ENCODE data around the gene MXD1. TPM values are rescaled to one million over a fixed set of nuclear protein-coding genes. Genes with fewer than 3 reads are reported as not detected.

MXD1 gene
- polyA plus RNA-seq, 3 donors = 83.1 to 247 (median 112) TPM

- WGBS (ENCODE audit: insufficient coverage) = 0% methylated on average over 1 of the region's 3 CpGs
- Mint-ChIP-seq H3K4me3 (peak overlapping the region in 1 of 2 donors; percentile 42), H3K27ac (peak overlapping the region; percentile 77 to 92 (median 86)), H3K36me3 (peaks cover 70 to 89% of the 10 kb centered on the region in 2 donors), H3K27me3 (ENCODE audit: low read depth in 3 of 3) (no peaks in the 10 kb centered on the region), H3K4me1 (peaks cover 76% of the 10 kb centered on the region), H3K9me3 (peaks cover 0 to 4% (median 1%) of the 10 kb centered on the region in 7 donors)
- Histone ChIP-seq H3K79me2 (ENCODE audit: insufficient read depth, low read length) (peaks cover 99% of the 10 kb centered on the region), H3K4me3 (replicated peaks in 1 of 3; ENCODE audit: low read depth in 2 of 3, low read length in 3 of 3) (peak overlapping the region in 1 of 3 experiments; percentile 50), H3K27ac (ENCODE audit: low read depth in 1 of 2, low read length in 2 of 2) (peak overlapping the region; percentile 33 to 82), H3K9me3 (replicated peaks in 1 of 2; ENCODE audit: control insufficient read depth in 1 of 2, insufficient read depth in 1 of 2, low read length in 2 of 2) (no peaks in the 10 kb centered on the region), H4K20me1 (ENCODE audit: insufficient read depth, low read length) (peaks cover 23% of the 10 kb centered on the region), H3K4me1 (ENCODE audit: control insufficient read depth in 1 of 2, insufficient read depth in 2 of 2, low read length in 2 of 2) (peaks cover 36 to 76% of the 10 kb centered on the region in 2 donors), H3K27me3 (ENCODE audit: control insufficient read depth in 2 of 2, insufficient read depth in 2 of 2, low read length in 2 of 2) (no peaks in the 10 kb centered on the region), H3K4me2 (replicated peaks; ENCODE audit: extremely low read depth, low read length, poor library complexity, severe bottlenecking) (peak overlapping the region; percentile 45), H2AFZ (ENCODE audit: insufficient read depth, low read depth, low read length, poor library complexity, severe bottlenecking) (no peak overlapping the region), H3K9ac (ENCODE audit: insufficient read depth, low read length, poor library complexity, severe bottlenecking) (no peak overlapping the region), H3K36me3 (replicated peaks in 1 of 2; ENCODE audit: control insufficient read depth in 1 of 2, insufficient read depth in 2 of 2, low read length in 2 of 2) (peaks cover 26 to 86% of the 10 kb centered on the region in 2 donors)
- intact Hi-C loops (cut with micrococcal nuclease) = loop anchor here in 1 of 2 donors (10.0 kb wide), 1 partner anchor 48 kb away; no protein-coding TSS in a partner anchor
- peak; percentile 81 to 90 (median 89) for DNase-seq
- TF ChIP-seq CTCF (IDR thresholded peaks at IDR 0.05) = no peak
These were observed 12.1 kb downstream of the MXD1 start for GRCh38 chr2:69926849-69927515.

GRCh38 chr2:69931832-69932595 is 17.1 kb downstream of the MXD1 start:
- intact Hi-C loops (cut with micrococcal nuclease) = loop anchor here in 1 of 2 donors (2.0 kb wide), 1 partner anchor 15 kb away; no protein-coding TSS in a partner anchor
- peak overlapping the region; percentile 77 to 94 (median 92) for H3K27ac Mint-ChIP-seq
- peaks cover 85% of the 10 kb centered on the region for H3K4me1 Mint-ChIP-seq
- peaks cover 0 to 2% (median under 1%) of the 10 kb centered on the region in 7 donors for H3K9me3 Mint-ChIP-seq
- H3K36me3 Mint-ChIP-seq = peaks cover 71 to 72% of the 10 kb centered on the region in 2 donors
- Histone ChIP-seq H2AFZ (ENCODE audit: insufficient read depth, low read depth, low read length, poor library complexity, severe bottlenecking) (no peak overlapping the region), H4K20me1 (ENCODE audit: insufficient read depth, low read length) (peaks cover 57% of the 10 kb centered on the region), H3K9ac (ENCODE audit: insufficient read depth, low read length, poor library complexity, severe bottlenecking) (no peak overlapping the region), H3K27me3 (ENCODE audit: control insufficient read depth in 2 of 2, insufficient read depth in 2 of 2, low read length in 2 of 2) (no peaks in the 10 kb centered on the region), H3K79me2 (ENCODE audit: insufficient read depth, low read length) (peaks cover 91% of the 10 kb centered on the region), H3K9me3 (replicated peaks in 1 of 2; ENCODE audit: control insufficient read depth in 1 of 2, insufficient read depth in 1 of 2, low read length in 2 of 2) (no peaks in the 10 kb centered on the region), H3K4me1 (ENCODE audit: control insufficient read depth in 1 of 2, insufficient read depth in 2 of 2, low read length in 2 of 2) (peaks cover 66 to 97% of the 10 kb centered on the region in 2 donors), H3K27ac (ENCODE audit: low read depth in 1 of 2, low read length in 2 of 2) (peak overlapping the region; percentile 57 to 94), H3K36me3 (replicated peaks in 1 of 2; ENCODE audit: control insufficient read depth in 1 of 2, insufficient read depth in 2 of 2, low read length in 2 of 2) (peaks cover 31 to 61% of the 10 kb centered on the region in 2 donors), H3K4me3 (replicated peaks in 1 of 3; ENCODE audit: low read depth in 2 of 3, low read length in 3 of 3) (peak overlapping the region in 1 of 3 experiments; percentile 41), H3K4me2 (replicated peaks; ENCODE audit: extremely low read depth, low read length, poor library complexity, severe bottlenecking) (peak overlapping the region; percentile 27)
- H3K27me3 Mint-ChIP-seq (ENCODE audit: low read depth in 3 of 3) = no peaks in the 10 kb centered on the region
- no peak for TF ChIP-seq CTCF (IDR thresholded peaks at IDR 0.05)
- 67% methylated on average over 7 of the region's 7 CpGs for whole genome bisulfite sequencing (ENCODE audit: insufficient coverage)
- peak overlapping the region in 1 of 2 donors; percentile 46 for H3K4me3 Mint-ChIP-seq
- DNase-seq = peak in 2 of 3 donors; percentile 65 to 73

Measured in CD14-positive monocyte (primary cell).